ENCODE results near the gene TIMMDC1.

Gene TIMMDC1

GRCh38 chr3:119498186-119499011 is at the start of gene TIMMDC1:
TSS of gene TIMMDC1 (plus strand) at chr3:119498547. CDS start at chr3:119498734, 187 bp downstream.
- DNase-seq (ENCODE audit: low spot score): peak; percentile 98

GRCh38 chr3:119453822-119454221 is 44.5 kb upstream of the TIMMDC1 start:
- DNase-seq (ENCODE audit: low spot score): no peak

GRCh38 chr3:119456469-119456868 is 41.9 kb upstream of the TIMMDC1 start:
- DNase-seq (ENCODE audit: low spot score): no peak

- peak; percentile 20 for DNase-seq (ENCODE audit: low spot score)
These were observed 41.1 kb upstream of the TIMMDC1 start for GRCh38 chr3:119457246-119457645.

- DNase-seq (ENCODE audit: low spot score): peak; percentile 98
These were observed 34.9 kb upstream of the TIMMDC1 start, which contains the start of gene TMEM39A for GRCh38 chr3:119463171-119464169. TSS of gene TMEM39A (minus strand) at chr3:119463615. CDS start at chr3:119462074, 1,541 bp downstream.

- DNase-seq (ENCODE audit: low spot score): no peak
These were observed 30.3 kb upstream of the TIMMDC1 start for GRCh38 chr3:119468041-119468440.

- peak; percentile 36 for DNase-seq (ENCODE audit: low spot score)
These were observed 28.7 kb upstream of the TIMMDC1 start for GRCh38 chr3:119469418-119470189.

GRCh38 chr3:119470866-119471265 is 27.5 kb upstream of the TIMMDC1 start:
- no peak for DNase-seq (ENCODE audit: low spot score)

GRCh38 chr3:119481079-119481478 is 17.3 kb upstream of the TIMMDC1 start:
- DNase-seq (ENCODE audit: low spot score): no peak

- no peak for DNase-seq (ENCODE audit: low spot score)
These were observed 15.2 kb upstream of the TIMMDC1 start for GRCh38 chr3:119483101-119483500.

GRCh38 chr3:119485563-119485962 is 12.8 kb upstream of the TIMMDC1 start:
- no peak for DNase-seq (ENCODE audit: low spot score)

GRCh38 chr3:119490153-119490552 is 8.2 kb upstream of the TIMMDC1 start:
- DNase-seq (ENCODE audit: low spot score): no peak

- no peak for DNase-seq (ENCODE audit: low spot score)
These were observed 6.2 kb upstream of the TIMMDC1 start for GRCh38 chr3:119492128-119492527.

GRCh38 chr3:119492810-119493209 is 5.5 kb upstream of the TIMMDC1 start:
- DNase-seq (ENCODE audit: low spot score): no peak

GRCh38 chr3:119494597-119494996 is 3.8 kb upstream of the TIMMDC1 start:
- no peak for DNase-seq (ENCODE audit: low spot score)

- peak; percentile 24 for DNase-seq (ENCODE audit: low spot score)
These were observed 544 bp upstream of the TIMMDC1 start for GRCh38 chr3:119497820-119498185.

GRCh38 chr3:119500265-119500664 is 1.9 kb downstream of the TIMMDC1 start:
- DNase-seq (ENCODE audit: low spot score): no peak

- no peak for DNase-seq (ENCODE audit: low spot score)
These were observed 2.6 kb downstream of the TIMMDC1 start for GRCh38 chr3:119500901-119501300.

GRCh38 chr3:119506631-119507030 is 8.3 kb downstream of the TIMMDC1 start:
- no peak for DNase-seq (ENCODE audit: low spot score)

GRCh38 chr3:119507404-119507803 is 9.1 kb downstream of the TIMMDC1 start:
- DNase-seq (ENCODE audit: low spot score): no peak

GRCh38 chr3:119508172-119508845 is 10.0 kb downstream of the TIMMDC1 start:
- no peak for DNase-seq (ENCODE audit: low spot score)

Data from pons (tissue), 1 donor.